Body of pancreas (tissue), 4 donors: ENCODE data around the gene YOD1.

Experiments used
- CTCF ChIP-seq, 7 experiments: fragments of 450-650 bp in 4 of 7; fragments of 200-600 bp in 3 of 7; sonication (generic) in 3 of 7; IDR thresholded peaks; one replicate each; pipeline ENCODE4 v1.5.1; 2016 to 2019; ENCODE audit warnings: antibody characterized with exemption in 7 of 7
- POLR2A ChIP-seq, 3 donors: fragments of 450-650 bp; IDR thresholded peaks; one replicate each; pipeline ENCODE4 v1.6.1; 2016; ENCODE audit warnings: antibody characterized with exemption in 3 of 3, mild to moderate bottlenecking in 2 of 3

DNA sequence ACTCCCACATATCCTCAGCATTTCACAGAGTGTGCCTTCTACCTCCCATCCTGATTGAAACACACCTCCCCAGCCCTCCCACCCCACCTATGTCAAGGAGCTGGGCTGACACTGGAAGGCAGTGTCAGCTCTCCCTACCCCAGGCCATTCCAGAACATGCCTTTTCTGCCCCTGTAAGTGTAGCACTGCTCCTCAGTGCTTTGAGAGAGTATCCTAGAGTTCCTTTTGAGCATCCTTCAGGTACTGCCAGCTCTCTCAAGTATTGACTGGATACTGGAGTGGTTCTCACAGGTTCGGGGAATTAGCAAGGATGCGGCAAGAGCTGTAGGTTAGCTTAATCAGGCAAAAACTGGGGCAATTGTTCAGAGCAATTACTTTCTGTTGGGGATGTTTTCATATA, 40.3 kb downstream of the YOD1 start:
- TF ChIP-seq CTCF (IDR thresholded peaks at IDR 0.05) = no peak
- TF ChIP-seq POLR2A (IDR thresholded peaks at IDR 0.05) = no peak
